Prostate gland (tissue), 2 donors: Measurements from ENCODE around the gene CCNJ. TPM values are rescaled to one million over a fixed set of nuclear protein-coding genes. Genes with fewer than 3 reads are reported as not detected.

ENCODE experiments used
- DNase-seq: peaks from one replicate; pipeline ENCODE4 v3.0.0-alpha.2; 2019; ENCODE audit warnings: low spot score
- H3K27ac ChIP-seq, 2 donors: fragments of 200-600 bp; sonication (generic); 2 replicates each; pipeline ENCODE4 v1.5.1; 2017 to 2019
- H3K27me3 ChIP-seq: fragments of 200-600 bp; sonication (generic); replicated peaks from 2 replicates; pipeline ENCODE4 v1.5.1; 2019; ENCODE audit not compliant: insufficient read depth
- H3K36me3 ChIP-seq, 2 donors: fragments of 200-600 bp; sonication (generic); 1 replicate in 1 of 2; 2 replicates in 1 of 2; pipeline versions ENCODE4 v1.5.1 to v1.8.1; 2017 to 2019
- H3K4me1 ChIP-seq: fragments of 200-600 bp; sonication (generic); replicated peaks from 2 replicates; pipeline ENCODE4 v1.5.1; 2019
- H3K4me3 ChIP-seq, 2 donors: fragments of 200-600 bp; sonication (generic); 2 replicates each; pipeline ENCODE4 v1.5.1; 2017 to 2019
- H3K9me3 ChIP-seq: fragments of 200-600 bp; sonication (generic); 2 replicates; pipeline ENCODE4 v1.5.1; 2017
- POLR2A ChIP-seq: fragments of 450-650 bp; IDR thresholded peaks from one replicate; pipeline ENCODE4 v1.6.1; 2016; ENCODE audit warnings: antibody characterized with exemption, mild to moderate bottlenecking
- POLR2AphosphoS5 ChIP-seq: sonication (generic); formaldehyde crosslinking; IDR thresholded peaks from one replicate; pipeline ENCODE4 v1.6.1; 2017; ENCODE audit warnings: antibody characterized with exemption
- WGBS: methylation state at CpG from one replicate; pipeline ENCODE4 v1.1.5; 2018; 5-methylcytosine and 5-hydroxymethylcytosine counted together
- intact Hi-C: fragments of 100-400 bp; cut with DNase I; formaldehyde crosslinking; loops from one replicate; pipeline ENCODE4 v1.14.2; 2022
- total RNA-seq, 2 donors: library from RNA; depleted of rRNA; stranded (reverse); fragments of >200 nt; gene quantifications; one replicate each; pipeline ENCODE4 v1.1.0, GENCODE V29; 2016
- TF ChIP-seq, protein P1 (sequence below), 4 experiments: fragments of 200-600 bp in 2 of 4; fragments of 450-650 bp in 2 of 4; sonication (generic) in 2 of 4; IDR thresholded peaks; 1 replicate in 3 of 4; 2 replicates in 1 of 4; pipeline ENCODE4 v1.5.1; 2016 to 2019; ENCODE audit warnings: antibody characterized with exemption in 4 of 4, mild to moderate bottlenecking in 2 of 4, moderate library complexity in 2 of 4

CCNJ gene
- total RNA-seq, 2 donors from 2014 or later = 6.3 to 7.5 TPM

DNA sequence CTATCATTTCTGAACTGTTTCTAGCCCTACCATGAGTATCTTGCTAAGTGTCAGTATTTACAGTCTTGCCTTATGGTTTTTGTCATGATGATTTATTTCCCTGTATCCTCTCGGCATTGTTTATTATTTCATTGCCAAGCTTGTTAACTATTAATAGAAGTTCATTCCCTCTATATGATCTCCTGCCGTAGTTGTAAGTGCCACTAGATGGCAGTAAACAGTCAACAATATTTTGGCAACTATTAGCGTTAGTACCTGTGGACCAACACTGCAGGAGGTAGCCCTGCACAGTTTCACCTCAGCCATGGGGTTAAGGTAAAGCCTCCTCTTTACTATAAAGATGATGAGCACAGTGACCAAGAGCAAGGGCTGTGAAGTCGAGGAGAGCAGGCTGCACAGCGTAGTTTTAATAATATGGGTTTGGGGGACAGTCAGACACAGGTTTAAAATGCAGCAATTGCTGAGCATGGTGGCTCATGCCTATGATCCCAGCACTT is 26.1 kb upstream of the CCNJ start:
- H3K27ac ChIP-seq = no peak overlapping the region
- intact Hi-C loops = loop anchor here (10.0 kb wide), 2 partner anchors 48 to 278 kb away; no protein-coding TSS in a partner anchor
- H3K9me3 ChIP-seq = no peaks in the 10 kb centered on the region
- TF ChIP-seq, protein P1, sequence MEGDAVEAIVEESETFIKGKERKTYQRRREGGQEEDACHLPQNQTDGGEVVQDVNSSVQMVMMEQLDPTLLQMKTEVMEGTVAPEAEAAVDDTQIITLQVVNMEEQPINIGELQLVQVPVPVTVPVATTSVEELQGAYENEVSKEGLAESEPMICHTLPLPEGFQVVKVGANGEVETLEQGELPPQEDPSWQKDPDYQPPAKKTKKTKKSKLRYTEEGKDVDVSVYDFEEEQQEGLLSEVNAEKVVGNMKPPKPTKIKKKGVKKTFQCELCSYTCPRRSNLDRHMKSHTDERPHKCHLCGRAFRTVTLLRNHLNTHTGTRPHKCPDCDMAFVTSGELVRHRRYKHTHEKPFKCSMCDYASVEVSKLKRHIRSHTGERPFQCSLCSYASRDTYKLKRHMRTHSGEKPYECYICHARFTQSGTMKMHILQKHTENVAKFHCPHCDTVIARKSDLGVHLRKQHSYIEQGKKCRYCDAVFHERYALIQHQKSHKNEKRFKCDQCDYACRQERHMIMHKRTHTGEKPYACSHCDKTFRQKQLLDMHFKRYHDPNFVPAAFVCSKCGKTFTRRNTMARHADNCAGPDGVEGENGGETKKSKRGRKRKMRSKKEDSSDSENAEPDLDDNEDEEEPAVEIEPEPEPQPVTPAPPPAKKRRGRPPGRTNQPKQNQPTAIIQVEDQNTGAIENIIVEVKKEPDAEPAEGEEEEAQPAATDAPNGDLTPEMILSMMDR (IDR thresholded peaks at IDR 0.05) = peak; percentile 28 to 76 (median 54)
- TF ChIP-seq POLR2AphosphoS5 = no peak
- no peak for TF ChIP-seq POLR2A
- H3K27me3 ChIP-seq = no peaks in the 10 kb centered on the region
- no peak overlapping the region for H3K4me3 ChIP-seq
- no peaks in the 10 kb centered on the region for H3K4me1 ChIP-seq
- 17% methylated on average over 5 of the region's 5 CpGs for WGBS
- H3K36me3 ChIP-seq = no peaks in the 10 kb centered on the region
- peak; percentile 25 for DNase-seq

DNA sequence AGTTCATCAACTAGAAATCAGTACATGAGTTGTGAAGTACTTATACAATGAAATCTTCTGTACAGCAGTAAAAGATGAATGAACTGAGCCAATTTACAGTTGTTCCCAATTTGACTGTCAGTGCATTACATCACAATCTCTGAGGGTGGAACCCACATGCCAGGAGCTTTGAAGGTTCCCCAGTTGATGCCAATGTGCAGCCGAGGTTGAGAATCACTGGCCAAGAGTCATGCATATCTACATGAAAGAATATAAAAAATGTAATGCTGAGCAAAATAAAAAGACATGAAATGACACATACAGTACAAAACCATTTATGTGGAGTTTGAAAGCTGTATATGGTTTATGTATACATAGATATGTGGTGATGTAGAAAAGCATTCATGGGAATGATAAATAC is 22.1 kb upstream of the CCNJ start:
- no peaks in the 10 kb centered on the region for H3K9me3 ChIP-seq
- no peak for DNase-seq
- H3K27me3 ChIP-seq = no peaks in the 10 kb centered on the region
- H3K4me1 ChIP-seq = no peaks in the 10 kb centered on the region
- no peak overlapping the region for H3K27ac ChIP-seq
- H3K36me3 ChIP-seq = no peaks in the 10 kb centered on the region
- no peak for TF ChIP-seq POLR2A
- TF ChIP-seq POLR2AphosphoS5 = no peak
- TF ChIP-seq, protein P1 (IDR thresholded peaks at IDR 0.05) = no peak
- WGBS = 82% methylated on average over 1 of the region's 1 CpG
- intact Hi-C loops = no loop called here
- H3K4me3 ChIP-seq = no peak overlapping the region

DNA sequence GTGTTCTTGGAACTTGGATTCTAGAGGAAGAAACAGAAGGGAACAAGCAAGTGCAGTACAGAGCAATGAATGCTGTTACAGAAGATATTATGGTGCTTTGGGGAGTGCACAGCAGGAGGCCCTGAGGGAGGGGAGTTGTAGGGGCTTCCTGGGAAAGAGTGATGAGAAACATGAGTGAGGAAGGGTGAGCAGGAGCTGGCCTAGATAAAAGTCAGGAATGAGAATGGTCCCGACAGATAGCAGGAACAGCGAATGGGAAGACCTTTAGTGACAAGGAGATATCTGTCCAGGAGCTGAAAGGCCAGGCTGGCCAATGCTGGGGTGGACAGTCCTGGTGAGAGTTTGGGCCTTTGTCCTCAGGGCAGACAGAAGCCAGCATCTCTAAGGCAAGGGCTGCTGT is 20.6 kb upstream of the CCNJ start:
- no peaks in the 10 kb centered on the region for H3K27me3 ChIP-seq
- no peaks in the 10 kb centered on the region for H3K36me3 ChIP-seq
- H3K27ac ChIP-seq = no peak overlapping the region
- no peaks in the 10 kb centered on the region for H3K9me3 ChIP-seq
- intact Hi-C loops = no loop called here
- WGBS = 94% methylated on average over 2 of the region's 2 CpGs
- TF ChIP-seq, protein P1 (IDR thresholded peaks at IDR 0.05) = no peak
- TF ChIP-seq POLR2AphosphoS5 (no peak), POLR2A (no peak)
- H3K4me3 ChIP-seq = no peak overlapping the region
- no peaks in the 10 kb centered on the region for H3K4me1 ChIP-seq
- DNase-seq = no peak

DNA sequence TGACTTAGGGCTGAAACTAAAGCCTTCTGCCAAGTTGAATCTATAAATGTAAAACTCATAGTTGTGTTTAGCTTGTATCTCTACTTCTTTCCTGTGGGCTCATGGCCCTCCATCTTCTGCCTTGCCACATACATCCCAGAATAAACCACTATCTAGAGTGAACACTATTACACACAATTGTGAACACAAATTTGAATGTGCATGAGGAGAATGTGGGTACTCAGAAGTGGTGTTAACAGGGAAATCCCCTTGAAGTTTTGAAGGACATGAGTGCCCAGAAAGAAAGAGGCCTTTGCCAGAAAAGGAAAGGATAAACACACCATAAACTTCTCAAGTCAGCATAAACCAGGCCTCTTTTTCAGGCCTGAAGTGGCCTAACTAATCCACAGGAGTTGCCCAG is 20.2 kb upstream of the CCNJ start:
- H3K9me3 ChIP-seq = no peaks in the 10 kb centered on the region
- TF ChIP-seq POLR2AphosphoS5 (no peak), POLR2A (no peak)
- TF ChIP-seq, protein P1 (IDR thresholded peaks at IDR 0.05) = no peak
- no peak overlapping the region for H3K27ac ChIP-seq
- H3K4me1 ChIP-seq = no peaks in the 10 kb centered on the region
- intact Hi-C loops = no loop called here
- H3K27me3 ChIP-seq = no peaks in the 10 kb centered on the region
- DNase-seq = no peak
- no peak overlapping the region for H3K4me3 ChIP-seq
- no peaks in the 10 kb centered on the region for H3K36me3 ChIP-seq

DNA sequence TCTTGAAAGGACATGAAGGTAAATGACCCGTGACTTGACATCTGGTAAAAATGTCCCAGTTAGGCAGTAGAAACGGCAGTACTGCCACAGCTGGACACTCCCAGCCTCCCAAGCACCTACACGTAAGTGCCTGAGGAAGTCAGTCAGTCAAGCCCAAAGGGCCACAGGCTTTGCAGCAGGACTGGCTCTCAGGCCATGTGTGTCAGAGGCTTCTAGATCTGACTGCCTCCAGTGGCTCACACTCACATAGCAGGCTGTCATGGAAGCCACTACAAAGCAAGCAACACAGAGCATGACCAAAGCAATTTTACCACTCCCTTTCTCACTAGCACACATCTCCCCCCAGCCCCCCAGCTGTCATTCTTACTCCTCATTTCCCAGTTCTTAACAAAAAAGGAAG is 17.8 kb upstream of the CCNJ start:
- TF ChIP-seq, protein P1 (IDR thresholded peaks at IDR 0.05) = no peak
- DNase-seq = no peak
- Histone ChIP-seq H3K27me3 (no peaks in the 10 kb centered on the region), H3K4me3 (no peak overlapping the region), H3K36me3 (no peaks in the 10 kb centered on the region), H3K9me3 (no peaks in the 10 kb centered on the region), H3K4me1 (no peaks in the 10 kb centered on the region), H3K27ac (no peak overlapping the region)
- 77% methylated on average over 3 of the region's 3 CpGs for WGBS
- intact Hi-C loops = no loop called here
